Activated CD4-positive, alpha-beta T cell treated with anti-CD3 and anti-CD28 coated beads, Interleukin-2, amount 50 U/mL, for 48 hours (primary cell): Measurements from ENCODE around the gene TAF3.
A peak's percentile ranks its signal among the peaks of the same experiment; 100 is the strongest.

Experiments used
- DNase-seq, 2 experiments: peaks; one replicate each; pipeline ENCODE4 v3.0.0-alpha.2; 2020

Gene TAF3

GRCh38 chr10:8036506-8037198 is 218.3 kb downstream of the TAF3 start:
- no peak for DNase-seq

GRCh38 chr10:8037199-8037801 is 219.0 kb downstream of the TAF3 start:
- peak in 1 of 2 experiments; percentile 18 for DNase-seq

GRCh38 chr10:8037941-8038894 is 219.9 kb downstream of the TAF3 start:
- no peak for DNase-seq

GRCh38 chr10:8039321-8039881 is 221.1 kb downstream of the TAF3 start:
- no peak for DNase-seq

GRCh38 chr10:8040651-8041050 is 222.3 kb downstream of the TAF3 start:
- no peak for DNase-seq

- no peak for DNase-seq
Measured at GRCh38 chr10:8041284-8041991, 223.1 kb downstream of the TAF3 start.

GRCh38 chr10:8041992-8042720 is 223.9 kb downstream of the TAF3 start:
- no peak for DNase-seq

- no peak for DNase-seq
Measured at GRCh38 chr10:8042721-8043568, 224.6 kb downstream of the TAF3 start.

- peak in 1 of 2 experiments; percentile 58 for DNase-seq
Measured at GRCh38 chr10:8043569-8044306, 225.4 kb downstream of the TAF3 start.

- DNase-seq: no peak
Measured at GRCh38 chr10:8044331-8044907, 226.1 kb downstream of the TAF3 start.

- peak in 1 of 2 experiments; percentile 30 for DNase-seq
Measured at GRCh38 chr10:8044908-8045725, 226.8 kb downstream of the TAF3 start.

- no peak for DNase-seq
Measured at GRCh38 chr10:8045726-8046494, 227.6 kb downstream of the TAF3 start.

- no peak for DNase-seq
Measured at GRCh38 chr10:8047452-8048280, 229.4 kb downstream of the TAF3 start.

GRCh38 chr10:8048281-8049008 is 230.1 kb downstream of the TAF3 start:
- peak in 1 of 2 experiments; percentile 48 for DNase-seq

- peak in 1 of 2 experiments; percentile 50 for DNase-seq
Measured at GRCh38 chr10:8049045-8049864, 230.9 kb downstream of the TAF3 start.
